Endodermal cell (in vitro differentiated cells): Measurements from ENCODE around the gene SNRPA1. TPM values are rescaled to one million over a fixed set of nuclear protein-coding genes. Genes with fewer than 3 reads are reported as not detected.

Source experiments
- DNase-seq: peaks from one replicate; pipeline ENCODE4 v3.0.0-alpha.2; 2017
- H3K27ac ChIP-seq: 2 replicates; pipeline ENCODE4 v1.5.1; 2013; ENCODE audit warnings: mild to moderate bottlenecking, low read depth, low read length, moderate library complexity
- H3K27me3 ChIP-seq: 2 replicates; pipeline ENCODE4 v1.6.1; 2013; ENCODE audit warnings: mild to moderate bottlenecking, low read length, moderate library complexity; ENCODE audit not compliant: insufficient read depth, control insufficient read depth, poor library complexity, severe bottlenecking
- H3K36me3 ChIP-seq: 2 replicates; pipeline ENCODE4 v1.7.0; 2013; ENCODE audit warnings: mild to moderate bottlenecking, low read length, moderate library complexity; ENCODE audit not compliant: control insufficient read depth, insufficient read depth
- H3K4me1 ChIP-seq: one replicate; pipeline ENCODE4 v1.7.0; 2013; ENCODE audit warnings: low read length; ENCODE audit not compliant: control insufficient read depth, insufficient read depth
- H3K4me3 ChIP-seq: 2 replicates; pipeline ENCODE4 v1.5.1; 2013; ENCODE audit warnings: mild to moderate bottlenecking, low read length, moderate library complexity
- H3K9ac ChIP-seq: 2 replicates; pipeline ENCODE4 v1.6.1; 2013; ENCODE audit warnings: mild to moderate bottlenecking, low read length, moderate library complexity; ENCODE audit not compliant: poor library complexity, severe bottlenecking; ENCODE audit errors: extremely low read depth
- H3K9me3 ChIP-seq: 2 replicates; pipeline ENCODE4 v1.6.1; 2013; ENCODE audit warnings: mild to moderate bottlenecking, low read length, moderate library complexity; ENCODE audit not compliant: control insufficient read depth
- H3K27ac Mint-ChIP-seq: 2 replicates; pipeline ENCODE4 v1.8.0; 2020; ENCODE audit warnings: mixed read lengths
- H3K27me3 Mint-ChIP-seq: 2 replicates; pipeline ENCODE4 v1.8.0; 2021; ENCODE audit warnings: mild to moderate bottlenecking, mixed read lengths; ENCODE audit not compliant: insufficient read depth
- H3K36me3 Mint-ChIP-seq: 2 replicates; pipeline ENCODE4 v1.8.0; 2020; ENCODE audit warnings: low read depth, mixed read lengths
- H3K4me1 Mint-ChIP-seq: 2 replicates; pipeline ENCODE4 v1.8.0; 2020; ENCODE audit warnings: mixed read lengths
- H3K4me3 Mint-ChIP-seq: 2 replicates; pipeline ENCODE4 v1.8.0; 2020; ENCODE audit warnings: mild to moderate bottlenecking, moderate library complexity, mixed read lengths
- H3K9me3 Mint-ChIP-seq: 2 replicates; pipeline ENCODE4 v1.8.0; 2020; ENCODE audit warnings: mild to moderate bottlenecking, mixed read lengths
- CTCF ChIP-seq: fragments of 200-600 bp; sonication (generic); conservative IDR thresholded peaks from 2 replicates; pipeline ENCODE4 v1.5.0; 2021; ENCODE audit warnings: antibody characterized with exemption, mild to moderate bottlenecking
- WGBS, 2 experiments: methylation state at CpG; one replicate each; pipeline versions ENCODE4 v1.1.5 to v1.1.7; 2013; ENCODE audit warnings: missing lambda C conversion rate in 2 of 2, mixed read lengths in 1 of 2; ENCODE audit not compliant: insufficient coverage in 1 of 2, insufficient read length in 1 of 2; 5-methylcytosine and 5-hydroxymethylcytosine counted together
- total RNA-seq, 2 donors: library from RNA; stranded (reverse); fragmentation: NEBNext Ultra II Directional in 1 of 2; extraction: Animal tissue kit (Norgen Biotek cat#: 25700) in 1 of 2; gene quantifications; 2 replicates in 1 of 2; 3 replicates in 1 of 2; pipeline ENCODE4 v1.2.1, GENCODE V29; 2021

Gene SNRPA1
- total RNA-seq, 2 donors from 2014 or later = 111 to 140 TPM

GRCh38 chr15:101329867-101330380, 34.9 kb upstream of the SNRPA1 start:
- no peak overlapping the region for H3K4me3 ChIP-seq
- 88 to 94% methylated on average over 8 to 9 of the region's 9 CpGs for WGBS, 2 experiments
- no peaks in the 10 kb centered on the region for H3K36me3 Mint-ChIP-seq
- H3K27me3 Mint-ChIP-seq = peaks cover 32% of the 10 kb centered on the region
- no peaks in the 10 kb centered on the region for H3K4me1 ChIP-seq
- H3K9me3 ChIP-seq = peaks cover 6% of the 10 kb centered on the region
- peaks cover 9% of the 10 kb centered on the region for H3K9me3 Mint-ChIP-seq
- no peak overlapping the region for H3K27ac ChIP-seq
- TF ChIP-seq CTCF = no peak
- H3K4me3 Mint-ChIP-seq = no peak overlapping the region
- no peak overlapping the region for H3K9ac ChIP-seq
- no peak overlapping the region for H3K27ac Mint-ChIP-seq
- peak; percentile 25 for DNase-seq
- H3K36me3 ChIP-seq = no peaks in the 10 kb centered on the region
- H3K27me3 ChIP-seq = no peaks in the 10 kb centered on the region
- H3K4me1 Mint-ChIP-seq = no peaks in the 10 kb centered on the region

- no peak overlapping the region for H3K9ac ChIP-seq
- no peaks in the 10 kb centered on the region for H3K27me3 ChIP-seq
- H3K36me3 Mint-ChIP-seq = no peaks in the 10 kb centered on the region
- H3K27ac ChIP-seq = no peak overlapping the region
- H3K36me3 ChIP-seq = no peaks in the 10 kb centered on the region
- peaks cover 4% of the 10 kb centered on the region for H3K9me3 Mint-ChIP-seq
- no peaks in the 10 kb centered on the region for H3K4me1 Mint-ChIP-seq
- DNase-seq = peak; percentile 23
- no peak overlapping the region for H3K4me3 ChIP-seq
- no peak for TF ChIP-seq CTCF
- peaks cover 1% of the 10 kb centered on the region for H3K9me3 ChIP-seq
- no peaks in the 10 kb centered on the region for H3K4me1 ChIP-seq
- 91 to 93% methylated on average over 14 of the region's 14 CpGs for WGBS, 2 experiments
- H3K27me3 Mint-ChIP-seq = peaks cover 32% of the 10 kb centered on the region
- no peak overlapping the region for H3K4me3 Mint-ChIP-seq
- no peak overlapping the region for H3K27ac Mint-ChIP-seq
Measured at GRCh38 chr15:101329309-101329863, 34.3 kb upstream of the SNRPA1 start.

- no peak overlapping the region for H3K4me3 Mint-ChIP-seq
- no peaks in the 10 kb centered on the region for H3K9me3 ChIP-seq
- WGBS, 2 experiments = 91 to 93% methylated on average over 13 to 14 of the region's 14 CpGs
- no peaks in the 10 kb centered on the region for H3K27me3 ChIP-seq
- H3K4me1 Mint-ChIP-seq = no peaks in the 10 kb centered on the region
- TF ChIP-seq CTCF = no peak
- no peak overlapping the region for H3K27ac ChIP-seq
- H3K9me3 Mint-ChIP-seq = no peaks in the 10 kb centered on the region
- H3K27me3 Mint-ChIP-seq = peaks cover 32% of the 10 kb centered on the region
- peak; percentile 17 for DNase-seq
- no peak overlapping the region for H3K4me3 ChIP-seq
- no peaks in the 10 kb centered on the region for H3K36me3 Mint-ChIP-seq
- H3K27ac Mint-ChIP-seq = no peak overlapping the region
- no peaks in the 10 kb centered on the region for H3K36me3 ChIP-seq
- H3K9ac ChIP-seq = no peak overlapping the region
- H3K4me1 ChIP-seq = no peaks in the 10 kb centered on the region
Measured at GRCh38 chr15:101328001-101328400, 33.0 kb upstream of the SNRPA1 start.
